HG03135 (cell line): ENCODE data around the gene COA5.
"Not testable (repeated sequence)": the region's sequence is repeated elsewhere in the genome, so short reads cannot be mapped to it uniquely, and the experiment has no call there.

Source experiments
- ATAC-seq: cut with Tn5 transposase; IDR thresholded peaks from one replicate; pipeline ENCODE4 v1.9.1; 2021; ENCODE audit warnings: mild to moderate bottlenecking, moderate library complexity; ENCODE audit not compliant: unreplicated experiment

COA5 gene

GRCh38 chr2:98607104-98607503 lies 1.2 kb downstream of the COA5 start:
- no peak for ATAC-seq

- no peak for ATAC-seq
Measured at GRCh38 chr2:98606431-98606830, 1.9 kb downstream of the COA5 start.

- no peak for ATAC-seq
Measured at GRCh38 chr2:98605076-98605475, 3.2 kb downstream of the COA5 start.

- no peak for ATAC-seq
Measured at GRCh38 chr2:98604547-98604946, 3.8 kb downstream of the COA5 start.

- ATAC-seq: no peak
Measured at GRCh38 chr2:98601532-98602132, 6.7 kb downstream of the COA5 start.

- no peak for ATAC-seq
Measured at GRCh38 chr2:98598781-98599428, 9.4 kb downstream of the COA5 start.

- not testable (repeated sequence) for ATAC-seq
Measured at GRCh38 chr2:98594665-98595064, 13.6 kb downstream of the COA5 start.

- no peak for ATAC-seq
Measured at GRCh38 chr2:98592565-98592964, 15.7 kb downstream of the COA5 start.

- ATAC-seq: no peak
Measured at GRCh38 chr2:98589489-98589888, 18.8 kb downstream of the COA5 start.

GRCh38 chr2:98588880-98589431 lies 19.4 kb downstream of the COA5 start:
- no peak for ATAC-seq

- no peak for ATAC-seq
Measured at GRCh38 chr2:98586551-98587140, 21.7 kb downstream of the COA5 start.

- ATAC-seq: no peak
Measured at GRCh38 chr2:98585386-98585785, 22.9 kb downstream of the COA5 start.

GRCh38 chr2:98583816-98584618 lies 24.3 kb downstream of the COA5 start:
- ATAC-seq: no peak

GRCh38 chr2:98583276-98583675 lies 25.0 kb downstream of the COA5 start:
- ATAC-seq: no peak

- no peak for ATAC-seq
Measured at GRCh38 chr2:98582523-98582922, 25.8 kb downstream of the COA5 start.

- ATAC-seq: no peak
Measured at GRCh38 chr2:98580656-98581284, 27.5 kb downstream of the COA5 start.

- no peak for ATAC-seq
Measured at GRCh38 chr2:98579926-98580325, 28.4 kb downstream of the COA5 start.

GRCh38 chr2:98578231-98578630 lies 30.1 kb downstream of the COA5 start:
- no peak for ATAC-seq

- no peak for ATAC-seq
Measured at GRCh38 chr2:98577313-98577712, 31.0 kb downstream of the COA5 start.

- ATAC-seq: no peak
Measured at GRCh38 chr2:98576666-98577312, 31.5 kb downstream of the COA5 start.
